Peyer's patch (tissue), 4 donors: ENCODE results near the gene RFPL1.

Experiments used
- CTCF ChIP-seq, 6 experiments: fragments of 450-650 bp in 4 of 6; fragments of 200-600 bp in 2 of 6; sonication (generic) in 1 of 6; IDR thresholded peaks; one replicate each; pipeline ENCODE4 v1.5.1; 2017 to 2019; ENCODE audit warnings: antibody characterized with exemption in 6 of 6, mild to moderate bottlenecking in 3 of 6, moderate library complexity in 1 of 6
- POLR2A ChIP-seq, 2 donors: fragments of 450-650 bp; IDR thresholded peaks; one replicate each; pipeline ENCODE4 v1.5.1; 2017; ENCODE audit warnings: antibody characterized with exemption in 2 of 2, mild to moderate bottlenecking in 2 of 2, moderate library complexity in 2 of 2

- no peak for TF ChIP-seq CTCF (IDR thresholded peaks at IDR 0.05)
- no peak for TF ChIP-seq POLR2A (IDR thresholded peaks at IDR 0.05)
Measured at GRCh38 chr22:29427176-29427760, 11.1 kb upstream of the RFPL1 start.
